ENCODE data around the gene EZH1.
"Not testable (repeated sequence)": the region's sequence is repeated elsewhere in the genome, so short reads cannot be mapped to it uniquely, and the experiment has no call there.

EZH1 gene

DNA sequence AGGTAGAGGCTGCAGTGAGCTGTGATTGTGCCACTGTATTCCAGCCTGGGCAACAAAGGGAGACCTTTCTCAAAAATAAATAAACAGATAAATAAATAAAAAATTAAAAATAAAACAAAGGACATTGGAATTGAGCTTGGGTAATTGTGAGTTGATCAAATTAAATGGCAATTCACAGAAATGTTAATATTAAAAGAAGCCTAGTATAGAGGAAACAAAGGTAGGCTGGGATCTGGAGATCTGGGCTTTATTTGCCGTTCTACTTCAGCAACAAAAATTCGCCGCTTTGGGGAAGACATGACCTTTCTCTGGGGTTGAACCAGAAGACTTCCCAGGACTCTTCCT is 28.1 kb upstream of the EZH1 start:
- no peak for DNase-seq (ENCODE audit: low read depth in 2 of 2)

DNA sequence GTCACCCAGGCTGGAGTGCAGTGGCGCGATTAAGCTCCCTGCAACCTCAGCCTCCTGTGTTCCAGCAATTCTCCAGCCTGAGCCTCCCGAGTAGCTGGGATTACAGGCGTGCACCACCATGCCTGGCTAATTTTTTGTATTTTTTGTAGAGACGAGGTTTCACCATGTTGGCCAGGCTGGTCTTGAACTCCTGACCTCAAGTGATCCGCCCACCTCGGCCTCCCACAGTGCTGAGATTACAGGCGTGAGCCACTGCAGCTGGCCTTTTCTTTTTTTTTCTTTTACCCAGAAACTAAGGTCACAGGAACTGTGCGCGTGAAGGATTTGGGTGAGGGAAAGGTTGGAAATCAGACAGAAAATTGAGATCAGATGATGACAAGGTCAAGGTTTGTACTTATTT is 25.1 kb upstream of the EZH1 start:
- DNase-seq (ENCODE audit: low read depth in 2 of 2), result not testable (repeated sequence)

GRCh38 chr17:42768006-42768405 is 23.2 kb upstream of the EZH1 start:
- DNase-seq (ENCODE audit: low read depth in 2 of 2), result not testable (repeated sequence)

DNA sequence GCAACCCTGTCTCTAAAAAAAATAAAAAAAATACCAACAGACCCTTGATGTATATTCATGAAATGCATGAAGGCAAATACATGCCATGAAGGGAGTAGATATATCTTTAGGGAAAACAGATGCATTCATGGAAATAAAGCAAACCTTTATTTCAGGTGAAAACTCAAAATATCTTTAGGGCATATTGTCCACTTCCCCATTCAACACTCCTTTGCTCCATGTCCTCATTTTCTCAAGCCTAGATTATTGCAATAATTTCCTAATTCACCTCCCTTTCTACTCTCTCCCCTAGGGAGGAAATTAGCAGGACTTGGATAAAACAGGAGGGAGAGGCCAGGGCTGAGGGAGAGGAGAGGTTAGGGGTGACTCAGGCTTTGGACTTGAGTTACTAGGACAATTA is 22.7 kb upstream of the EZH1 start:
- DNase-seq (ENCODE audit: low read depth in 2 of 2), result no peak

DNA sequence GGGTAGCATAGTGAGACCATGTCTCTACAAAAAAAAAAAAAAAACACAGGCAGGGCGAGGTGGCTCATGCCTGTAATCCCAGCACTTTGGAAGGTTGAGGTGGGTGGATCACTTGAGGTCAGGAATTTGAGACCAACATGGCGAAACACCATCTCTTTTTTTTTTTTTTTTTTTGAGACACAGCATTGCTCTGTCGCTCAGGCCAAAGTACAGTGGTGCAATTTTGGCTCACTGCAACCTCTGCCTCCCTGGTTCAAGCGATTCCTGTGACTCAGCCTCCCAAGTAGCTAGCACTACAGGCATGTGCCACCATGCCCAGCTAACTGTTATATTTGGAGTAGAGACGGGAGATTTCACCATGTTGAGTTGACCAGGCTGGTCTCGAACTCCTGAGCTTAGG is 21.3 kb upstream of the EZH1 start:
- no peak for DNase-seq (ENCODE audit: low read depth in 2 of 2)

GRCh38 chr17:42761638-42762037 is 16.8 kb upstream of the EZH1 start:
- no peak for DNase-seq (ENCODE audit: low read depth in 2 of 2)

GRCh38 chr17:42760652-42761581 is 16.1 kb upstream of the EZH1 start, which contains the start of gene RAMP2:
Gene RAMP2, plus strand, starts transcription at chr17:42761227. Its CDS starts 35 bp downstream, at chr17:42761262.
- DNase-seq (ENCODE audit: low read depth in 2 of 2), result peak in 1 of 2 donors; percentile 14

GRCh38 chr17:42759982-42760651 is 15.3 kb upstream of the EZH1 start:
- DNase-seq (ENCODE audit: low read depth in 2 of 2), result no peak

DNA sequence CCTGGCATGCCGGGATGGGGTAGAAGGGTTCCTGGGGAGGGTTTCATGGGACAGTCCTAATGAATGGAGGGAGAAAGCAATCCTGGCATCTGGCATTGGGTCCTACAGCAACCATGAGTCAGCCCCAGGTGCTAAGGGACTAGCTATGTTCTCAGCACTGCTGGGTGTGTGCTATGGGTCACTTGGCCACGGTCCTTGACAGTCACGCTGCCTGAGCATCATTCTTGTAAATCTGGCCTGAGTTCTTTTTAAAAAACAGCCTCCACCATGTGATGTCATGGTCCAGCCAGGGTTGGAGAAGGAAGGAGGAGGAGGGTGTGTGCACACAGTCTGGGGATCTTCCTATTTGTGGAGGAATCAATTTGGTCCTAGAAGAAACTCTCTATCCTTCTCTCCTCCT is 9.9 kb upstream of the EZH1 start:
- DNase-seq (ENCODE audit: low read depth in 2 of 2), result no peak

DNA sequence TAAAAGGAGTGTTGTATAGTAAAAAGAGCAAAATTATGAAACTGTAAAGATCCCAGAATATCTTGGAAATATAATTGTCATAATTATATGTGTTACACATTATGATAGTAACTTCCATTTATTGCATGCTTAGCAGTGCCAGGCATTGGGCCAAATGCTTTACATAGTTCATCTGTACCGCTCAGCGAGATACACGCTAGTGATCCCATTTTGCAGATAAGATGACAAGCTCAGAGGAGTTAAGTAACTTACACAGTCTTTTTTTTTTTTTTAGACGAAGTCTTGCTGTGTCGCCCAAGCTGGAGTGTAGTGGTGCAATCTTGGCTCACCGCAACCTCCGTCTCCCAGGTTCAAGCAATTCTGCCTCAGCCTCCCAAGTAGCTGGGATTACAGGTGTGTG is 6.8 kb upstream of the EZH1 start:
- DNase-seq (ENCODE audit: low read depth in 2 of 2), result no peak

- no peak for DNase-seq (ENCODE audit: low read depth in 2 of 2)
Measured at GRCh38 chr17:42750739-42751344, 6.0 kb upstream of the EZH1 start.

DNA sequence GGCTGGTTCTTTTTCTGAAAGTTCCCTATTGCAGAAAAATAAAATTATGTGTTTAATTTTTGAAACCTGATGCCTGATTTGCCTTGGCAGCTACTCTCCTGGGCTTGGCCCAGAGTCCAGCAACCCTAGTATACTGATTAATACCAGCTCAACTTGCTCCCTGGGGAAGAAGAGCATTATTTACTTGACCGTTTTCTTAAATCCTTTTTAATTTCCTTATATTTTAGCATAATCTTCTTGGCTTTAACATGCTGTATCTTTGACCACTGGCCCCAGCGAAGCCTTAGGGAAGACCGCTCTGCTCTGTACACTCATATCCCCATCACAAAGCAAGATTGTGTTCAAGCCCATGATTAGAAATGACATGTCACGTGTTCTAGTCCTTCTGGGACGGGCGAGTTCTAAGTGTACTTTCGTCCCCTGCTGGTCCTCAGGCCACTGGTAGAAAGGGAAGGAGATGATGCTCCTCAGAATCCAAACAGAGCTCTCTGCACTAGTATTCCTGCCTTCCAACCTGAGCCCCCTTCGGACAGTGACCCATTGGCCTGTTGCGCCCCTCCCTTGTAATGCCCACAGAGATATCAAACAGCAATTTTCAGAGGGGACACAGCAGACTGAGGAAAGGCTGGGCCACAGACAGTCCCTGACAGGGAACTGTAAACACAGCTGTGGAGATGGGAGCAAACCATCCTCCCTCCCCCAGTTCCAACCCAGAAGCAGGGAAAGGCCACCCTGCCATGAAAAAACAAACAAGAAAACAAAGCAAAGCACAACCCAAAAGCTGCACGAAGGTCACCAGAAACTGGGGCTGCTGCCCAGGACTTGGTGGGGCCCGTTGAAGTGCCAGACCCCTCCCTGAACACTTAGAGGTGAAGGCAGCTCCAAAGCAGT is 4.3 kb upstream of the EZH1 start:
- DNase-seq (ENCODE audit: low read depth in 2 of 2), result no peak

GRCh38 chr17:42748202-42748907 is 3.5 kb upstream of the EZH1 start:
- DNase-seq (ENCODE audit: low read depth in 2 of 2), result no peak

- DNase-seq (ENCODE audit: low read depth in 2 of 2), result peak; percentile 43 to 72
Measured at GRCh38 chr17:42744283-42744805, 496 bp downstream of the EZH1 start.

GRCh38 chr17:42743595-42744282 is 1.1 kb downstream of the EZH1 start:
- no peak for DNase-seq (ENCODE audit: low read depth in 2 of 2)

DNA sequence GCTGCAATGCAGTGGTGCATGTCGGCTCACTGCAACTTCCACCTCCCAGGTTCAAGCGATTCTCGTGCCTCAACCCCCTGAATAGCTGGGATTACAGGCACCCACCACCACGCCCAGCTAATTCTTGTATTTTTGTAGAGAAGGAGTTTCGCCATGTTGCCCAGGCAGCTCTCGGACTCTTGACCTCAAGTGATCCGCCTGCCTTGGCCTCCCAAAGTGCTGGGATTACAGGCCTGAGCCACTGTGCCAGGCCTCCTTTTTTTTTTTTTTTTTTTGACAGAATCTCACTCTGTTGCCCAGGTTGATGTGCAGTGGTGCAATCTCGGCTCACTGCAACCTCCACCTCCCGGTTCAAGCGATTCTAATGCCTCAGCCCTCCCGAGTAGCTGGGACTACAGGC is 1.9 kb downstream of the EZH1 start:
- not testable (repeated sequence) for DNase-seq (ENCODE audit: low read depth in 2 of 2)

GRCh38 chr17:42740699-42741098 is 4.1 kb downstream of the EZH1 start:
- no peak for DNase-seq (ENCODE audit: low read depth in 2 of 2)

- DNase-seq (ENCODE audit: low read depth in 2 of 2), result no peak
Measured at GRCh38 chr17:42725143-42725542, 19.7 kb downstream of the EZH1 start.

GRCh38 chr17:42723636-42724035 is 21.2 kb downstream of the EZH1 start:
- DNase-seq (ENCODE audit: low read depth in 2 of 2), result no peak

GRCh38 chr17:42720996-42721583 is 23.8 kb downstream of the EZH1 start:
- DNase-seq (ENCODE audit: low read depth in 2 of 2), result peak in 1 of 2 donors; percentile 28

All from stimulated activated CD4-positive, alpha-beta T cell treated with anti-CD3 and anti-CD28 coated beads, Interleukin-1b, Interleukin-23, amount 100 ng/mL, for 4 hours (primary cell).